WTC11 (cell line): Measurements from ENCODE around the gene INSC. TPM values are rescaled to one million over a fixed set of nuclear protein-coding genes. Genes with fewer than 3 reads are reported as not detected.

Experiments
- ATAC-seq: fragments of 200-7000 bp; cut with Tn5 transposase; 2 replicates; pipeline ENCODE4 v1.10.0; 2021; ENCODE audit warnings: mild to moderate bottlenecking, moderate library complexity
- CTCF ChIA-PET: fragments of 300-600 bp; sonication (Branson Sonifier 250); formaldehyde crosslinking; loops from one replicate; lab custom pipeline; 2021; ENCODE audit warnings: antibody characterized with exemption; lab: Charles Lee
- POLR2A ChIA-PET: fragments of 350-600 bp; sonication (Branson Sonifier 250); formaldehyde crosslinking; loops from one replicate; lab custom pipeline; 2021; ENCODE audit warnings: antibody characterized with exemption; lab: Charles Lee
- DNase-seq: peaks from one replicate; pipeline ENCODE4 v3.0.0; 2021; ENCODE audit warnings: low spot score
- H3K27ac Mint-ChIP-seq: 2 replicates; pipeline ENCODE4 v1.8.0; 2021; ENCODE audit warnings: mixed read lengths
- H3K27me3 Mint-ChIP-seq: 2 replicates; pipeline ENCODE4 v1.8.0; 2021; ENCODE audit warnings: low read depth, mild to moderate bottlenecking, moderate library complexity, mixed read lengths
- H3K36me3 Mint-ChIP-seq: 2 replicates; pipeline ENCODE4 v1.8.0; 2021; ENCODE audit warnings: mixed read lengths
- H3K4me1 Mint-ChIP-seq: 2 replicates; pipeline ENCODE4 v1.8.0; 2022; ENCODE audit warnings: mixed read lengths
- H3K4me3 Mint-ChIP-seq: 2 replicates; pipeline ENCODE4 v1.8.0; 2021; ENCODE audit warnings: mild to moderate bottlenecking, moderate library complexity, mixed read lengths
- H3K9me3 Mint-ChIP-seq: 2 replicates; pipeline ENCODE4 v1.8.0; 2021; ENCODE audit warnings: mixed read lengths
- AR ChIP-seq: fragments of 250-450 bp; sonication (Bioruptor Pico); IDR thresholded peaks from 2 replicates; pipeline ENCODE4 v1.9.0; 2021; ENCODE audit warnings: mild to moderate bottlenecking
- ATF3 ChIP-seq: sonication (generic); formaldehyde crosslinking; conservative IDR thresholded peaks from 2 replicates; pipeline ENCODE4 v1.8.1; 2022; ENCODE audit warnings: mild to moderate bottlenecking, missing genetic modification reagents
- CREB1 ChIP-seq: sonication (generic); formaldehyde crosslinking; IDR thresholded peaks from 2 replicates; pipeline ENCODE4 v1.8.0; 2023; ENCODE audit warnings: mild to moderate bottlenecking, missing genetic modification reagents
- ESRRA ChIP-seq: sonication (generic); formaldehyde crosslinking; IDR thresholded peaks from 2 replicates; pipeline ENCODE4 v1.8.1; 2022; ENCODE audit warnings: mild to moderate bottlenecking, missing genetic modification reagents, borderline replicate concordance
- FOXP1 ChIP-seq: sonication (generic); formaldehyde crosslinking; IDR thresholded peaks from 2 replicates; pipeline ENCODE4 v1.8.0; 2022; ENCODE audit warnings: missing genetic modification reagents, mild to moderate bottlenecking, moderate library complexity, borderline replicate concordance
- HMGXB4 ChIP-seq: sonication (generic); formaldehyde crosslinking; IDR thresholded peaks from 2 replicates; pipeline ENCODE4 v1.8.1; 2023; ENCODE audit warnings: mild to moderate bottlenecking, moderate library complexity, missing genetic modification reagents
- JAZF1 ChIP-seq: fragments of 250-450 bp; sonication (Bioruptor Pico); IDR thresholded peaks from 2 replicates; pipeline ENCODE4 v1.9.0; 2021; ENCODE audit warnings: moderate library complexity, mild to moderate bottlenecking, inconsistent platforms
- NFATC4 ChIP-seq: fragments of 250-450 bp; sonication (Bioruptor Pico); IDR thresholded peaks from 2 replicates; pipeline ENCODE4 v1.9.0; 2021; ENCODE audit warnings: mild to moderate bottlenecking
- NFYB ChIP-seq: sonication (generic); formaldehyde crosslinking; conservative IDR thresholded peaks from 2 replicates; pipeline ENCODE4 v1.8.0; 2022; ENCODE audit warnings: low read depth, missing genetic modification reagents
- SMAD4 ChIP-seq: sonication (generic); formaldehyde crosslinking; IDR thresholded peaks from 2 replicates; pipeline ENCODE4 v1.8.0; 2022; ENCODE audit warnings: mild to moderate bottlenecking, missing genetic modification reagents
- SOX15 ChIP-seq: fragments of 250-450 bp; sonication (Bioruptor Pico); IDR thresholded peaks from 2 replicates; pipeline ENCODE4 v1.9.0; 2021; ENCODE audit warnings: mild to moderate bottlenecking
- STAT6 ChIP-seq: sonication (generic); formaldehyde crosslinking; conservative IDR thresholded peaks from 2 replicates; pipeline ENCODE4 v1.8.1; 2023; ENCODE audit warnings: mild to moderate bottlenecking, low read depth, missing genetic modification reagents, moderate library complexity
- USF1 ChIP-seq: sonication (generic); formaldehyde crosslinking; IDR thresholded peaks from 2 replicates; pipeline ENCODE4 v1.8.0; 2022; ENCODE audit warnings: mild to moderate bottlenecking, missing genetic modification reagents
- ZBTB21 ChIP-seq: sonication (generic); formaldehyde crosslinking; IDR thresholded peaks from 2 replicates; pipeline ENCODE4 v1.8.1; 2023; ENCODE audit warnings: mild to moderate bottlenecking, missing genetic modification reagents, borderline replicate concordance
- ZNF121 ChIP-seq: sonication (generic); formaldehyde crosslinking; IDR thresholded peaks from 2 replicates; pipeline ENCODE4 v1.8.0; 2023; ENCODE audit warnings: missing genetic modification reagents
- ZNF138 ChIP-seq: sonication (generic); formaldehyde crosslinking; conservative IDR thresholded peaks from 2 replicates; pipeline ENCODE4 v1.8.1; 2022; ENCODE audit warnings: mild to moderate bottlenecking, moderate library complexity, missing genetic modification reagents
- ZNF219 ChIP-seq: sonication (generic); formaldehyde crosslinking; IDR thresholded peaks from 2 replicates; pipeline ENCODE4 v1.8.0; 2023; ENCODE audit warnings: missing genetic modification reagents, mild to moderate bottlenecking, borderline replicate concordance
- total RNA-seq: library from RNA; stranded (reverse); gene quantifications from 3 replicates; pipeline ENCODE4 v1.2.3, GENCODE V29; 2021

Gene INSC
- total RNA-seq, 1 experiment from 2014 or later, result 0.44 TPM

GRCh38 chr11:15091175-15091574 lies 23.5 kb upstream of the INSC start:
- POLR2A ChIA-PET, result no interaction called here
- Mint-ChIP-seq H3K36me3 (no peaks in the 10 kb centered on the region), H3K4me1 (peaks cover 4% of the 10 kb centered on the region; the same call in 1 of the 2 replicates)

GRCh38 chr11:15091625-15092024 lies 23.1 kb upstream of the INSC start:
- Mint-ChIP-seq H3K27me3 (no peaks in the 10 kb centered on the region), H3K9me3 (peaks cover 12% of the 10 kb centered on the region), H3K27ac (no peak overlapping the region), H3K4me3 (no peak overlapping the region), H3K4me1 (peaks cover under 1% of the 10 kb centered on the region; the same call in 1 of the 2 replicates), H3K36me3 (no peaks in the 10 kb centered on the region)
- DNase-seq (no peak), ATAC-seq (no peak)
- ChIA-PET CTCF (interaction anchor here (0.6 to 2.5 kb wide), 7 partner anchors 9 to 184 kb away, joined by 3 to 24 read pairs (median 5); partner anchors contain the start of gene INSC), POLR2A (no interaction called here)
- TF ChIP-seq NFYB (CRISPR knock-in tag) (no peak), ZNF138 (CRISPR knock-in tag) (no peak), USF1 (CRISPR knock-in tag) (no peak), ZBTB21 (CRISPR knock-in tag) (no peak), SMAD4 (CRISPR knock-in tag) (no peak), FOXP1 (no peak), STAT6 (no peak), NFATC4 (CRISPR knock-in tag) (no peak), ESRRA (CRISPR knock-in tag) (no peak)

More at GRCh38 chr11:15091175-15091574, 23.5 kb upstream of the INSC start:
- H3K27me3 Mint-ChIP-seq, result no peaks in the 10 kb centered on the region
- no peak for TF ChIP-seq CREB1 (CRISPR knock-in tag)
- no peak for TF ChIP-seq ZNF219 (CRISPR knock-in tag)
- TF ChIP-seq SOX15 (CRISPR knock-in tag), result no peak
- no peak for TF ChIP-seq ZNF121 (CRISPR knock-in tag)
- TF ChIP-seq AR (CRISPR knock-in tag), result no peak
- TF ChIP-seq SMAD4 (CRISPR knock-in tag), result no peak
- no peak for TF ChIP-seq STAT6
- TF ChIP-seq HMGXB4 (CRISPR knock-in tag), result no peak
- no peak for TF ChIP-seq ATF3 (CRISPR knock-in tag)
- TF ChIP-seq JAZF1 (CRISPR knock-in tag), result no peak
- TF ChIP-seq, all 79 proteins: peak for 0
- DNase-seq (no peak), ATAC-seq (peak; percentile 16; the same call in 1 of the 2 replicates)
- H3K9me3 Mint-ChIP-seq, result peaks cover 14% of the 10 kb centered on the region
- CTCF ChIA-PET, result interaction anchor here (0.6 to 2.5 kb wide), 7 partner anchors 10 to 183 kb away, joined by 3 to 24 read pairs (median 5); partner anchors contain the start of gene INSC
- H3K27ac Mint-ChIP-seq, result no peak overlapping the region
- no peak overlapping the region for H3K4me3 Mint-ChIP-seq
